Stomach (tissue), 4 donors: ENCODE measurements around the gene LENG1.

Experiments
- POLR2A ChIP-seq, 4 donors: fragments of 450-650 bp; IDR thresholded peaks; one replicate each; pipeline ENCODE4 v1.6.1; 2016; ENCODE audit warnings: antibody characterized with exemption in 4 of 4, control low read depth in 2 of 4, mild to moderate bottlenecking in 1 of 4, moderate library complexity in 1 of 4
- POLR2AphosphoS5 ChIP-seq, 3 donors: sonication (generic); formaldehyde crosslinking; IDR thresholded peaks; one replicate each; pipeline ENCODE4 v1.6.1; 2016; ENCODE audit warnings: antibody characterized with exemption in 3 of 3
- TF ChIP-seq, protein P1 (sequence below), 7 experiments: fragments of 450-650 bp in 4 of 7; fragments of 200-600 bp in 3 of 7; sonication (generic) in 3 of 7; IDR thresholded peaks; one replicate each; pipeline ENCODE4 v1.5.1; 2016 to 2019; ENCODE audit warnings: antibody characterized with exemption in 7 of 7, control low read depth in 2 of 7, mild to moderate bottlenecking in 1 of 7

- TF ChIP-seq POLR2A (IDR thresholded peaks at IDR 0.05) (no peak), POLR2AphosphoS5 (IDR thresholded peaks at IDR 0.05) (no peak)
- TF ChIP-seq, protein P1, sequence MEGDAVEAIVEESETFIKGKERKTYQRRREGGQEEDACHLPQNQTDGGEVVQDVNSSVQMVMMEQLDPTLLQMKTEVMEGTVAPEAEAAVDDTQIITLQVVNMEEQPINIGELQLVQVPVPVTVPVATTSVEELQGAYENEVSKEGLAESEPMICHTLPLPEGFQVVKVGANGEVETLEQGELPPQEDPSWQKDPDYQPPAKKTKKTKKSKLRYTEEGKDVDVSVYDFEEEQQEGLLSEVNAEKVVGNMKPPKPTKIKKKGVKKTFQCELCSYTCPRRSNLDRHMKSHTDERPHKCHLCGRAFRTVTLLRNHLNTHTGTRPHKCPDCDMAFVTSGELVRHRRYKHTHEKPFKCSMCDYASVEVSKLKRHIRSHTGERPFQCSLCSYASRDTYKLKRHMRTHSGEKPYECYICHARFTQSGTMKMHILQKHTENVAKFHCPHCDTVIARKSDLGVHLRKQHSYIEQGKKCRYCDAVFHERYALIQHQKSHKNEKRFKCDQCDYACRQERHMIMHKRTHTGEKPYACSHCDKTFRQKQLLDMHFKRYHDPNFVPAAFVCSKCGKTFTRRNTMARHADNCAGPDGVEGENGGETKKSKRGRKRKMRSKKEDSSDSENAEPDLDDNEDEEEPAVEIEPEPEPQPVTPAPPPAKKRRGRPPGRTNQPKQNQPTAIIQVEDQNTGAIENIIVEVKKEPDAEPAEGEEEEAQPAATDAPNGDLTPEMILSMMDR (IDR thresholded peaks at IDR 0.05) = no peak
Measured at GRCh38 chr19:54105796-54106195, 53.7 kb downstream of the LENG1 start.
